Measurements from ENCODE around the gene TOGARAM1. TPM values are rescaled to one million over a fixed set of nuclear protein-coding genes. Genes with fewer than 3 reads are reported as not detected.

Gene TOGARAM1
- total RNA-seq, 1 donor from 2014 or later, result 12.6 TPM

DNA sequence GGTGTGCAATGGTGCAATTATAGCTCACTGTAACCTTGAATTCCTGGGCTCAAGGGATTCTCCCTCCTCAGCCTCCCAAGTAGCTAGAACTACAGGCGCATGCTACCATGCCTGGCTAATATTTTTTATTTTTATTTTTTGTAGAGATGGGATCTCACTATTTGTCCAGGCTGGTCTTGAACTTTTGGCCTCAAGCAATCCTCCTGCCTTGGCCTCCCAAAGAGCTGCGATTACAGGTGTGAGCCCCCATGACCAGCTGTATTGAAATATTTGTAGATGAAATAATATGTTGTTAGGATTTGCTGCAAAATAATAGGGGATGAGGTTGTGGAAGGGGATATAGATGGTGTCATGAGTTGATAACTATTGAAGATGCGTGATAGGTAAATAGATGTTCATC is 5.1 kb upstream of the TOGARAM1 start:
- H3K4me1 ChIP-seq, result peaks cover 37% of the 10 kb centered on the region

DNA sequence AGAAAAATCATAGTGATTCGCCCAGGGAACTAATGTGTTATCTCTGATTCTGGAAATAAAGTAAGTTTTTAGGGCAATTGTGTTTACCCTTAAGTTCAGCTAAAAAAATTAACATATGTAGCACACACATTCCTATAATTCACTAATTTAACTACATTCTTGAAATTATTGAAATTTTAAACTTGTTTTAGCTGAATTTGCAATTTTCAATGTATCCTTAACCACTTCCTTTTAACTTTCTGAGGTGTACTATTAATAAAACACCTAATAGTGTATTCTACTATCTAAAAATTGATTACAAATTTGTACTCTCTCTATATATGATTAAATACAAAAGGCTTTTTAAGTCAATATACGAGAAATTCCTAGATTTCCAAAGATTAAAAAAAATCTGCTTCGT is 2.5 kb upstream of the TOGARAM1 start:
- no peaks in the 10 kb centered on the region for H3K36me3 ChIP-seq
- H3K27ac ChIP-seq, result no peak overlapping the region
- TF ChIP-seq, protein P1, sequence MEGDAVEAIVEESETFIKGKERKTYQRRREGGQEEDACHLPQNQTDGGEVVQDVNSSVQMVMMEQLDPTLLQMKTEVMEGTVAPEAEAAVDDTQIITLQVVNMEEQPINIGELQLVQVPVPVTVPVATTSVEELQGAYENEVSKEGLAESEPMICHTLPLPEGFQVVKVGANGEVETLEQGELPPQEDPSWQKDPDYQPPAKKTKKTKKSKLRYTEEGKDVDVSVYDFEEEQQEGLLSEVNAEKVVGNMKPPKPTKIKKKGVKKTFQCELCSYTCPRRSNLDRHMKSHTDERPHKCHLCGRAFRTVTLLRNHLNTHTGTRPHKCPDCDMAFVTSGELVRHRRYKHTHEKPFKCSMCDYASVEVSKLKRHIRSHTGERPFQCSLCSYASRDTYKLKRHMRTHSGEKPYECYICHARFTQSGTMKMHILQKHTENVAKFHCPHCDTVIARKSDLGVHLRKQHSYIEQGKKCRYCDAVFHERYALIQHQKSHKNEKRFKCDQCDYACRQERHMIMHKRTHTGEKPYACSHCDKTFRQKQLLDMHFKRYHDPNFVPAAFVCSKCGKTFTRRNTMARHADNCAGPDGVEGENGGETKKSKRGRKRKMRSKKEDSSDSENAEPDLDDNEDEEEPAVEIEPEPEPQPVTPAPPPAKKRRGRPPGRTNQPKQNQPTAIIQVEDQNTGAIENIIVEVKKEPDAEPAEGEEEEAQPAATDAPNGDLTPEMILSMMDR (IDR thresholded peaks at IDR 0.05), result no peak
- peak overlapping the region; percentile 79 for H3K4me3 ChIP-seq
- ATAC-seq (no peak), DNase-seq (no peak)
- H3K4me1 ChIP-seq, result peaks cover 49% of the 10 kb centered on the region
- intact Hi-C loops (cut with DNase I), result no loop called here
- no peaks in the 10 kb centered on the region for H3K9me3 ChIP-seq
- no peaks in the 10 kb centered on the region for H3K27me3 ChIP-seq

More for the DNA sequence above, 5.1 kb upstream of the TOGARAM1 start:
- Histone ChIP-seq H3K27ac (no peak overlapping the region), H3K4me3 (no peak overlapping the region), H3K27me3 (no peaks in the 10 kb centered on the region), H3K36me3 (peaks cover 1% of the 10 kb centered on the region), H3K9me3 (no peaks in the 10 kb centered on the region)
- DNase-seq, result no peak
- no peak for ATAC-seq
- intact Hi-C loops (cut with DNase I), result no loop called here
- TF ChIP-seq, protein P1 (IDR thresholded peaks at IDR 0.05), result no peak

DNA sequence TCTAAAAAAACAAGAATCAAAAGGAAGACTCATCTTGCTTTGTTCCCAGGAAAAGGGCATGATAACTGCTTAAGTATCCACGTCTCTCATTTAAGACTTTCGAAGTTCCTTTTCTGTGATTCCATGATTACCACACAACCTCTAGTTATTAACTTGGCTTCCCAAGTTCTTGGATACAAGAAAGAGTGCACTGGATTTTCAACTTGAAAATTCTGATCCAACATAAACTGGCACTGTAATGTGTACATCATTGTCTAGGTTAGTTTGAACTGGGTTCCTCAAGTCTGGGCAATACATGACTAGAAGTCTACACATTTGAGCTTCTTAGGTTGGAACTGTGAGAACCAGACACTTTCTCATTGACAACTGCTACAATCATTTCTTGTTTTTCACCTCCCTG is 1.8 kb upstream of the TOGARAM1 start:
- H3K4me1 ChIP-seq, result peaks cover 48% of the 10 kb centered on the region
- no peaks in the 10 kb centered on the region for H3K9me3 ChIP-seq
- no peak for DNase-seq
- H3K4me3 ChIP-seq, result peak overlapping the region; percentile 79
- intact Hi-C loops (cut with DNase I), result no loop called here
- ATAC-seq, result no peak
- TF ChIP-seq, protein P1 (IDR thresholded peaks at IDR 0.05), result no peak
- no peaks in the 10 kb centered on the region for H3K27me3 ChIP-seq
- peak overlapping the region; percentile 5 for H3K27ac ChIP-seq
- H3K36me3 ChIP-seq, result no peaks in the 10 kb centered on the region

DNA sequence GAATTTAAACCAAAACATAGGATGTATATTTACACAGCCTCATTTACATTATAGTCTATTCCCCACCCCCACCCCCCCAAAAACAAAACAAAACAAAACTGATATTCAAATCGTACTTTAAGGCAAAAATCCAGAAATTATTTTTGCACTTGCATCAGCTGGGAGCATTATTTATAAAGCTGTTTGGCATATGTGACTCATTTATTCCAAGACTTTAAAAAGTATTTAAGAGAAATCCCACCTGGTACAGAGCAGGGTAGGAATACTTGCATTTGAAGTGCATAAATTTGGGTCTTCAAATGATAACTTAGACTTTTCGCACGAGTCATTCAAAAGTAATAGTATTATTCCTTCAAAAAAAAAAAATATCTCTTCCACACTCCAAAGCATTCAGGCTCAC is 1.3 kb upstream of the TOGARAM1 start:
- intact Hi-C loops (cut with DNase I), result no loop called here
- TF ChIP-seq, protein P1 (IDR thresholded peaks at IDR 0.05), result no peak
- Histone ChIP-seq H3K27me3 (no peaks in the 10 kb centered on the region), H3K4me1 (peaks cover 43% of the 10 kb centered on the region), H3K27ac (peak overlapping the region; percentile 95), H3K36me3 (no peaks in the 10 kb centered on the region), H3K4me3 (peak overlapping the region; percentile 79), H3K9me3 (no peaks in the 10 kb centered on the region)
- no peak for DNase-seq
- no peak for ATAC-seq

DNA sequence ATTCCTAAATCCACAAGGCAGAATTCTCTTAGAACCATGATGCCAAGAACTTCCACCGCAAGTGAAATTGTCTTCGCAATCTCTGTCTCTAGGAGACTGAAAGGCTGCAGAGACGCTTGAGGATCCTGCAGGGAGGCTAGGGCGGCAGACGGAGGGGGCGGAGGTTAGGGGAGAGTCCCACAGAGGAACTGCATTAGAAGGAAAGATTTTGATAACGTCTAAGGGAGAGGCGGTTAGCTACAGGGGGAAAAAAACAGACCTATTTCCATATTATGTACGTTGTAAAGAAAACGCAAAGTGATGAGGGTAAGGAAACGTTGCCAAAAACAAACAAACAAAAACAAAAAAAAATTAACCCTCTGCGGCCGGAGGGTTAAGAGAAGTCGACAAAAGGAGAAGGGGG is 838 bp upstream of the TOGARAM1 start:
- ATAC-seq, result peak; percentile 61
- TF ChIP-seq, protein P1 (IDR thresholded peaks at IDR 0.05), result no peak
- no peaks in the 10 kb centered on the region for H3K27me3 ChIP-seq
- peak overlapping the region; percentile 79 for H3K4me3 ChIP-seq
- intact Hi-C loops (cut with DNase I), result no loop called here
- H3K36me3 ChIP-seq, result no peaks in the 10 kb centered on the region
- DNase-seq, result peak; percentile 80
- peak overlapping the region; percentile 95 for H3K27ac ChIP-seq
- peaks cover 44% of the 10 kb centered on the region for H3K4me1 ChIP-seq
- H3K9me3 ChIP-seq, result no peaks in the 10 kb centered on the region

Data from upper lobe of right lung (tissue), 1 donor.